ENCODE data around the gene MIGA2.
A peak's percentile ranks its signal among the peaks of the same experiment; 100 is the strongest.

Gene MIGA2

GRCh38 chr9:129103595-129103965 is 67.2 kb downstream of the MIGA2 start:
- peaks cover 6% of the 10 kb centered on the region for H3K27me3 Mint-ChIP-seq (ENCODE audit: low read depth, poor library complexity)
- H3K4me1 Mint-ChIP-seq, result peaks cover 17% of the 10 kb centered on the region
- DNase-seq, result no peak
- no peak overlapping the region for H3K27ac Mint-ChIP-seq
- TF ChIP-seq CTCF (IDR thresholded peaks at IDR 0.05), result no peak
- H3K36me3 Mint-ChIP-seq (ENCODE audit: low read depth), result no peaks in the 10 kb centered on the region
- no peaks in the 10 kb centered on the region for H3K9me3 Mint-ChIP-seq
- H3K4me3 Mint-ChIP-seq, result no peak overlapping the region

- no peak overlapping the region for H3K27ac Mint-ChIP-seq
- H3K27me3 Mint-ChIP-seq (ENCODE audit: low read depth, poor library complexity), result peaks cover 11% of the 10 kb centered on the region
- peaks cover 22% of the 10 kb centered on the region for H3K4me1 Mint-ChIP-seq
- no peaks in the 10 kb centered on the region for H3K9me3 Mint-ChIP-seq
- H3K36me3 Mint-ChIP-seq (ENCODE audit: low read depth), result no peaks in the 10 kb centered on the region
- no peak for TF ChIP-seq CTCF (IDR thresholded peaks at IDR 0.05)
- H3K4me3 Mint-ChIP-seq, result no peak overlapping the region
- no peak for DNase-seq
Measured at GRCh38 chr9:129104051-129104450, 67.6 kb downstream of the MIGA2 start.

GRCh38 chr9:129105857-129106694 is 69.7 kb downstream of the MIGA2 start:
- TF ChIP-seq CTCF (IDR thresholded peaks at IDR 0.05), result no peak
- Mint-ChIP-seq H3K4me3 (no peak overlapping the region), H3K9me3 (no peaks in the 10 kb centered on the region), H3K36me3 (ENCODE audit: low read depth) (no peaks in the 10 kb centered on the region), H3K4me1 (peaks cover 31% of the 10 kb centered on the region), H3K27ac (no peak overlapping the region), H3K27me3 (ENCODE audit: low read depth, poor library complexity) (peaks cover 22% of the 10 kb centered on the region)
- no peak for DNase-seq

GRCh38 chr9:129107651-129108050 is 71.2 kb downstream of the MIGA2 start:
- Mint-ChIP-seq H3K27ac (no peak overlapping the region), H3K4me3 (no peak overlapping the region), H3K4me1 (peaks cover 34% of the 10 kb centered on the region), H3K9me3 (no peaks in the 10 kb centered on the region), H3K36me3 (ENCODE audit: low read depth) (no peaks in the 10 kb centered on the region), H3K27me3 (ENCODE audit: low read depth, poor library complexity) (peaks cover 22% of the 10 kb centered on the region)
- no peak for DNase-seq
- no peak for TF ChIP-seq CTCF (IDR thresholded peaks at IDR 0.05)

- Mint-ChIP-seq H3K36me3 (ENCODE audit: low read depth) (no peaks in the 10 kb centered on the region), H3K27ac (no peak overlapping the region)
- DNase-seq, result no peak
Measured at GRCh38 chr9:129108083-129108804, 71.8 kb downstream of the MIGA2 start.

More at GRCh38 chr9:129108083-129108804, 71.8 kb downstream of the MIGA2 start:
- TF ChIP-seq CTCF (IDR thresholded peaks at IDR 0.05), result no peak
- Mint-ChIP-seq H3K4me3 (peak overlapping the region; percentile 55), H3K9me3 (no peaks in the 10 kb centered on the region), H3K27me3 (ENCODE audit: low read depth, poor library complexity) (peaks cover 22% of the 10 kb centered on the region), H3K4me1 (peaks cover 33% of the 10 kb centered on the region)
